Parathyroid adenoma (tissue), 2 donors: ENCODE data around the gene ICAM2.

Source experiments
- H2AFZ ChIP-seq: fragments of 300-600 bp; sonication (generic); one replicate; pipeline ENCODE4 v1.7.0; 2017; ENCODE audit warnings: antibody characterized with exemption, mild to moderate bottlenecking
- H3K27ac ChIP-seq: fragments of 300-600 bp; sonication (generic); one replicate; pipeline ENCODE4 v1.7.0; 2017
- H3K27me3 ChIP-seq: fragments of 300-600 bp; sonication (generic); one replicate; pipeline ENCODE4 v1.7.0; 2017; ENCODE audit warnings: low read length; ENCODE audit not compliant: control insufficient read depth, insufficient read depth
- H3K36me3 ChIP-seq: fragments of 300-600 bp; sonication (generic); one replicate; pipeline ENCODE4 v1.7.0; 2017; ENCODE audit warnings: low read length; ENCODE audit not compliant: control insufficient read depth, insufficient read depth
- H3K4me1 ChIP-seq: fragments of 300-600 bp; sonication (generic); one replicate; pipeline ENCODE4 v1.7.0; 2017; ENCODE audit warnings: control low read depth
- H3K4me2 ChIP-seq: fragments of 300-600 bp; sonication (generic); one replicate; pipeline ENCODE4 v1.7.0; 2017; ENCODE audit warnings: low read length
- H3K4me3 ChIP-seq: fragments of 300-600 bp; sonication (generic); one replicate; pipeline ENCODE4 v1.7.0; 2017; ENCODE audit warnings: low read depth, low read length
- H3K79me2 ChIP-seq: fragments of 300-600 bp; sonication (generic); one replicate; pipeline ENCODE4 v1.7.0; 2017; ENCODE audit warnings: control low read depth
- H3K9ac ChIP-seq: fragments of 300-600 bp; sonication (generic); one replicate; pipeline ENCODE4 v1.7.0; 2017; ENCODE audit warnings: mild to moderate bottlenecking
- H3K9me3 ChIP-seq: fragments of 300-600 bp; sonication (generic); one replicate; pipeline ENCODE4 v1.7.0; 2017; ENCODE audit warnings: low read length; ENCODE audit not compliant: control insufficient read depth
- CTCF ChIP-seq: fragments of 300-600 bp; sonication (generic); IDR thresholded peaks from one replicate; pipeline ENCODE4 v1.7.0; 2017; ENCODE audit warnings: antibody characterized with exemption, mild to moderate bottlenecking
- donor health status: primary hyperparathyroidism.

Gene ICAM2

GRCh38 chr17:63976702-63977101, 43.7 kb downstream of the ICAM2 start:
- H3K27ac ChIP-seq: no peak overlapping the region
- no peak for TF ChIP-seq CTCF
- no peaks in the 10 kb centered on the region for H3K79me2 ChIP-seq
- H2AFZ ChIP-seq: no peak overlapping the region
- no peaks in the 10 kb centered on the region for H3K36me3 ChIP-seq
- H3K9ac ChIP-seq: no peak overlapping the region
- no peaks in the 10 kb centered on the region for H3K9me3 ChIP-seq
- peaks cover 3% of the 10 kb centered on the region for H3K4me1 ChIP-seq
- H3K4me2 ChIP-seq: no peak overlapping the region
- H3K27me3 ChIP-seq: no peaks in the 10 kb centered on the region
- no peak overlapping the region for H3K4me3 ChIP-seq

- H3K4me2 ChIP-seq: no peak overlapping the region
Measured at GRCh38 chr17:63975541-63976092, 44.8 kb downstream of the ICAM2 start.

GRCh38 chr17:63974594-63975192, 45.7 kb downstream of the ICAM2 start:
- no peak overlapping the region for H2AFZ ChIP-seq
- no peak for TF ChIP-seq CTCF
- no peaks in the 10 kb centered on the region for H3K79me2 ChIP-seq
- H3K27ac ChIP-seq: no peak overlapping the region
- no peak overlapping the region for H3K4me3 ChIP-seq
- peaks cover 3% of the 10 kb centered on the region for H3K4me1 ChIP-seq
- no peak overlapping the region for H3K4me2 ChIP-seq
- H3K9me3 ChIP-seq: no peaks in the 10 kb centered on the region
- H3K36me3 ChIP-seq: no peaks in the 10 kb centered on the region
- H3K27me3 ChIP-seq: no peaks in the 10 kb centered on the region
- H3K9ac ChIP-seq: no peak overlapping the region

More at GRCh38 chr17:63975541-63976092, 44.8 kb downstream of the ICAM2 start:
- Histone ChIP-seq H3K4me1 (peaks cover 3% of the 10 kb centered on the region), H3K79me2 (no peaks in the 10 kb centered on the region), H2AFZ (no peak overlapping the region), H3K9me3 (no peaks in the 10 kb centered on the region), H3K27me3 (no peaks in the 10 kb centered on the region), H3K9ac (no peak overlapping the region), H3K36me3 (no peaks in the 10 kb centered on the region), H3K27ac (no peak overlapping the region), H3K4me3 (no peak overlapping the region)
- no peak for TF ChIP-seq CTCF

- H3K9ac ChIP-seq: no peak overlapping the region
- H3K9me3 ChIP-seq: no peaks in the 10 kb centered on the region
- peaks cover 3% of the 10 kb centered on the region for H3K4me1 ChIP-seq
- no peak for TF ChIP-seq CTCF
- H2AFZ ChIP-seq: no peak overlapping the region
- H3K4me2 ChIP-seq: no peak overlapping the region
- H3K4me3 ChIP-seq: no peak overlapping the region
- no peaks in the 10 kb centered on the region for H3K79me2 ChIP-seq
- H3K27me3 ChIP-seq: no peaks in the 10 kb centered on the region
- no peaks in the 10 kb centered on the region for H3K36me3 ChIP-seq
- H3K27ac ChIP-seq: no peak overlapping the region
Measured at GRCh38 chr17:63973930-63974593, 46.4 kb downstream of the ICAM2 start.
